GM12875 (cell line): ENCODE measurements around the gene SAFB.

Experiments
- H3K4me3 ChIP-seq: one replicate; pipeline ENCODE4 v1.5.1; 2011; ENCODE audit warnings: low read depth, low read length, control low read depth
- TF ChIP-seq, protein P1 (sequence below): IDR thresholded peaks from 2 replicates; pipeline ENCODE4 v1.5.1; 2011; ENCODE audit warnings: low read depth, mild to moderate bottlenecking, control low read depth, inconsistent platforms, low read length, moderate library complexity, borderline replicate concordance; ENCODE audit not compliant: insufficient read depth

The SAFB gene

GRCh38 chr19:5648464-5648863 is 25.6 kb downstream of the SAFB start:
- no peak overlapping the region for H3K4me3 ChIP-seq
- TF ChIP-seq, protein P1, sequence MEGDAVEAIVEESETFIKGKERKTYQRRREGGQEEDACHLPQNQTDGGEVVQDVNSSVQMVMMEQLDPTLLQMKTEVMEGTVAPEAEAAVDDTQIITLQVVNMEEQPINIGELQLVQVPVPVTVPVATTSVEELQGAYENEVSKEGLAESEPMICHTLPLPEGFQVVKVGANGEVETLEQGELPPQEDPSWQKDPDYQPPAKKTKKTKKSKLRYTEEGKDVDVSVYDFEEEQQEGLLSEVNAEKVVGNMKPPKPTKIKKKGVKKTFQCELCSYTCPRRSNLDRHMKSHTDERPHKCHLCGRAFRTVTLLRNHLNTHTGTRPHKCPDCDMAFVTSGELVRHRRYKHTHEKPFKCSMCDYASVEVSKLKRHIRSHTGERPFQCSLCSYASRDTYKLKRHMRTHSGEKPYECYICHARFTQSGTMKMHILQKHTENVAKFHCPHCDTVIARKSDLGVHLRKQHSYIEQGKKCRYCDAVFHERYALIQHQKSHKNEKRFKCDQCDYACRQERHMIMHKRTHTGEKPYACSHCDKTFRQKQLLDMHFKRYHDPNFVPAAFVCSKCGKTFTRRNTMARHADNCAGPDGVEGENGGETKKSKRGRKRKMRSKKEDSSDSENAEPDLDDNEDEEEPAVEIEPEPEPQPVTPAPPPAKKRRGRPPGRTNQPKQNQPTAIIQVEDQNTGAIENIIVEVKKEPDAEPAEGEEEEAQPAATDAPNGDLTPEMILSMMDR, result no peak

DNA sequence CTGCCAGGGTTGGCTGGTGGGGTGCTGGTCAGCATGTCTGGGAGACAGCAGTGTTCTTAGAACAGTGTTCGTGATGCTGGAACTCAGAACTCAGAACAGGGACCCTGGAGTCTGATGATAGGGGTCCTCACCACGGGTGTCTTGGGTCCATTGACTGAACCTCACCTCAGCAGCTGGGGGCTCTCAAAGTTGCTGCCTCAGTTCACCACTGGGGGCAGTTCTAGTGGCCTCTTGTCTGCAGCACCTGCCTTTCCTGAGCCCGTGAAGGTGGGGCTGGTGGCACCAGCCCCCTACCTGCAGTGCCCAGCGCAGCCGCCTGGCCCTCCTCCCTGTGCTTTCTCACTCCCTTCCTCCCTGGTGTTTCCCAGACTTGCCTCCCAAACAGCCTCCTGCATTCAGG is 28.5 kb downstream of the SAFB start:
- TF ChIP-seq, protein P1, result no peak
- H3K4me3 ChIP-seq, result no peak overlapping the region

- TF ChIP-seq, protein P1, result no peak
- no peak overlapping the region for H3K4me3 ChIP-seq
Measured at GRCh38 chr19:5652261-5652660, 29.4 kb downstream of the SAFB start.

GRCh38 chr19:5654931-5655330 is 32.0 kb downstream of the SAFB start:
- no peak overlapping the region for H3K4me3 ChIP-seq
- TF ChIP-seq, protein P1, result no peak

DNA sequence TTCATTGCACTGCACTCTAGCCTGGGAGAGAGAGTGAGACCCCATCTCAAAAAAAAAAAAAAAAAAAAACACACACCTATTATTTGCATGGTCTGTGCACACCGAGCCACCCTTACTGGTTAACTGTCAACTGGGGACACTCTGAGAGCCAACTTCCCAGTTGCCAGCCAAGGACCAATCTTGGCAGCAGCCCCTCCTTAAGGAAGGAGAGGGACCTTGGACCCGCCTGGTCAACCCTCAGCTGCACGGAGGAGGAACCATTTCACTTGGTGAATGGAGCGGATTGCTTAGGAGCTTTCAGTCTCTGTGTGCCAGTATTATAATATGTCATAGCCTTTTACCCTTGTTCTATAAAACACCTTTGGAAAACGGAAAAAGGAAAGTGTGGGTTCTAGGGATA is 32.5 kb downstream of the SAFB start:
- TF ChIP-seq, protein P1, result no peak
- H3K4me3 ChIP-seq, result no peak overlapping the region

DNA sequence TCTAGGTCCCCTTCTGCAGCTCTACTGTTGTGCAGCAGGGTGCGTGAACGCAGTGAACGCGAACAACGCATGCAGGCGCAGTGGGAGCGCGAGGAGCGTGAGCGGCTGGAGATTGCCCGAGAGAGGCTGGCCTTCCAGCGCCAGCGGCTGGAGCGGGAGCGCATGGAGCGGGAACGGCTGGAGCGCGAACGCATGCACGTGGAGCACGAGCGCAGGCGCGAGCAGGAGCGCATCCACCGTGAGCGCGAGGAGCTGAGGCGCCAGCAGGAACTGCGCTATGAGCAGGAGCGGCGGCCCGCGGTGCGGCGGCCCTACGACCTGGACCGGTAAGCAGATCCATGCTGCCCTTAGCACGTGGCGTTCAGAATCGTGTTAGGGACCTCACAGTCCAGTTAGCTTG is 38.6 kb downstream of the SAFB start:
- no peak overlapping the region for H3K4me3 ChIP-seq
- TF ChIP-seq, protein P1, result no peak

DNA sequence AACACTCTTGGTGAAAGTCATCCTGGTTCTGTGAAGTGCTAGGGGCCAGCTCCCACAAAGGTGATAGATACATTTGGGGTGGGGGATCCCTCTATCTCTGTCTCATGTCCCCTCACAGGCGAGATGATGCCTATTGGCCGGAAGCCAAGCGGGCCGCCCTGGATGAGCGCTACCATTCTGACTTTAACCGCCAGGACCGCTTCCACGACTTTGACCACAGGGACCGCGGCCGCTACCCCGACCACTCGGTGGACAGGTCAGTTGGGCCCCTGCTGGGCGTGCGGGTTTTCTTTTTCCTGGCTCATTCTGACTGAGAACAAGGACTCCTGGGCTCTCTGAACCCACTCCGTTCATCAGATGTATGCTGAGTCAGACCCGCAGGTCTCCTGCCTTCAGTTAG is 41.0 kb downstream of the SAFB start:
- TF ChIP-seq, protein P1, result no peak
- no peak overlapping the region for H3K4me3 ChIP-seq
